HEK293 (cell line): ENCODE results near the gene ARPC1B.

ENCODE experiments used
- GLIS1 ChIP-seq: fragments of 450-650 bp; formaldehyde crosslinking; IDR thresholded peaks from 2 replicates; pipeline ENCODE4 v1.5.1; 2016; ENCODE audit warnings: missing biosample characterization, missing genetic modification characterization
- HIC1 ChIP-seq: fragments of 450-650 bp; formaldehyde crosslinking; IDR thresholded peaks from 2 replicates; pipeline ENCODE4 v1.5.1; 2016; ENCODE audit warnings: missing biosample characterization, missing genetic modification characterization
- KLF9 ChIP-seq: fragments of 450-650 bp; formaldehyde crosslinking; IDR thresholded peaks from 2 replicates; pipeline ENCODE4 v1.5.1; 2016; ENCODE audit warnings: missing biosample characterization, missing genetic modification characterization, low read depth
- SALL2 ChIP-seq: fragments of 450-650 bp; formaldehyde crosslinking; IDR thresholded peaks from 2 replicates; pipeline ENCODE4 v1.5.0; 2017; ENCODE audit warnings: missing biosample characterization, mild to moderate bottlenecking, missing genetic modification characterization, borderline replicate concordance
- YY1 ChIP-seq: fragments of 450-650 bp; formaldehyde crosslinking; IDR thresholded peaks from 2 replicates; pipeline ENCODE4 v1.5.1; 2018; ENCODE audit warnings: missing biosample characterization, missing genetic modification characterization
- ZBTB26 ChIP-seq: fragments of 450-650 bp; formaldehyde crosslinking; optimal IDR thresholded peaks from 2 replicates; pipeline ENCODE3; 2016; ENCODE audit warnings: missing biosample characterization, mild to moderate bottlenecking, missing genetic modification characterization
- ZBTB48 ChIP-seq: fragments of 450-650 bp; formaldehyde crosslinking; IDR thresholded peaks from 2 replicates; pipeline ENCODE4 v1.5.1; 2016; ENCODE audit warnings: missing biosample characterization, missing genetic modification characterization
- ZFP41 ChIP-seq: fragments of 450-650 bp; formaldehyde crosslinking; IDR thresholded peaks from 2 replicates; pipeline ENCODE4 v1.5.1; 2016; ENCODE audit warnings: missing biosample characterization, missing genetic modification characterization, borderline replicate concordance
- ZNF155 ChIP-seq: fragments of 450-650 bp; formaldehyde crosslinking; IDR thresholded peaks from 2 replicates; pipeline ENCODE4 v1.5.1; 2016; ENCODE audit warnings: missing biosample characterization, missing genetic modification characterization
- ZNF157 ChIP-seq: fragments of 450-650 bp; formaldehyde crosslinking; IDR thresholded peaks from 2 replicates; pipeline ENCODE4 v1.5.1; 2016; ENCODE audit warnings: missing biosample characterization, missing genetic modification characterization
- ZNF248 ChIP-seq: fragments of 450-650 bp; formaldehyde crosslinking; IDR thresholded peaks from 2 replicates; pipeline ENCODE4 v1.5.1; 2017; ENCODE audit warnings: missing biosample characterization, missing genetic modification characterization
- ZNF274 ChIP-seq, 2 experiments: fragments of 200-500 bp in 1 of 2; fragments of 450-650 bp in 1 of 2; sonication (Bioruptor generic) in 1 of 2; formaldehyde crosslinking in 1 of 2; IDR thresholded peaks; 2 replicates each; pipeline versions ENCODE4 v1.5.1 to v1.6.1; 2014 to 2016; ENCODE audit warnings: borderline replicate concordance in 1 of 2, inconsistent platforms in 1 of 2, low read length in 1 of 2, missing biosample characterization in 1 of 2, missing genetic modification characterization in 1 of 2
- ZNF292 ChIP-seq: fragments of 450-650 bp; formaldehyde crosslinking; IDR thresholded peaks from 2 replicates; pipeline ENCODE4 v1.5.1; 2016; ENCODE audit warnings: low read depth, missing biosample characterization, missing genetic modification characterization, borderline replicate concordance
- ZNF311 ChIP-seq: fragments of 450-650 bp; formaldehyde crosslinking; IDR thresholded peaks from 2 replicates; pipeline ENCODE4 v1.5.1; 2017; ENCODE audit warnings: missing biosample characterization, missing genetic modification characterization, borderline replicate concordance
- ZNF341 ChIP-seq: fragments of 450-650 bp; formaldehyde crosslinking; IDR thresholded peaks from 2 replicates; pipeline ENCODE4; 2016; ENCODE audit warnings: low read depth, missing biosample characterization, missing genetic modification characterization
- ZNF354C ChIP-seq: fragments of 450-650 bp; formaldehyde crosslinking; IDR thresholded peaks from 2 replicates; pipeline ENCODE4 v1.5.1; 2016; ENCODE audit warnings: missing biosample characterization, missing genetic modification characterization, low read depth, borderline replicate concordance
- ZNF37A ChIP-seq: fragments of 450-650 bp; IDR thresholded peaks from 2 replicates; pipeline ENCODE4 v1.5.1; 2018; ENCODE audit warnings: missing biosample characterization, missing genetic modification characterization
- ZNF394 ChIP-seq: fragments of 450-650 bp; formaldehyde crosslinking; IDR thresholded peaks from 2 replicates; pipeline ENCODE4 v1.5.1; 2016; ENCODE audit warnings: missing biosample characterization, missing genetic modification characterization, mild to moderate bottlenecking, moderate library complexity, borderline replicate concordance
- ZNF510 ChIP-seq: fragments of 450-650 bp; formaldehyde crosslinking; IDR thresholded peaks from 2 replicates; pipeline ENCODE4 v1.5.1; 2018; ENCODE audit warnings: mild to moderate bottlenecking, missing genetic modification characterization, missing biosample characterization; ENCODE audit not compliant: insufficient replicate concordance
- ZNF555 ChIP-seq: fragments of 450-650 bp; formaldehyde crosslinking; conservative IDR thresholded peaks from 2 replicates; pipeline ENCODE4 v1.5.1; 2017; ENCODE audit warnings: missing biosample characterization, mild to moderate bottlenecking, missing genetic modification characterization, inconsistent platforms
- ZNF645 ChIP-seq: fragments of 450-650 bp; formaldehyde crosslinking; IDR thresholded peaks from 2 replicates; pipeline ENCODE4; 2016; ENCODE audit warnings: missing biosample characterization, missing genetic modification characterization
- ZNF670 ChIP-seq: fragments of 450-650 bp; formaldehyde crosslinking; IDR thresholded peaks from 2 replicates; pipeline ENCODE4 v1.5.1; 2016; ENCODE audit warnings: missing biosample characterization, missing genetic modification characterization, low read depth
- ZNF701 ChIP-seq: fragments of 450-650 bp; formaldehyde crosslinking; IDR thresholded peaks from 2 replicates; pipeline ENCODE4 v1.5.1; 2016; ENCODE audit warnings: missing biosample characterization, missing genetic modification characterization
- ZNF776 ChIP-seq: fragments of 450-650 bp; formaldehyde crosslinking; IDR thresholded peaks from 2 replicates; pipeline ENCODE4 v1.5.0; 2017; ENCODE audit warnings: missing biosample characterization, missing genetic modification characterization, borderline replicate concordance
- ZNF830 ChIP-seq: fragments of 450-650 bp; IDR thresholded peaks from 2 replicates; pipeline ENCODE4 v1.5.0; 2018; ENCODE audit warnings: missing biosample characterization, missing genetic modification characterization, low read depth, mild to moderate bottlenecking, moderate library complexity
- ZSCAN18 ChIP-seq: fragments of 450-650 bp; formaldehyde crosslinking; IDR thresholded peaks from 2 replicates; pipeline ENCODE4 v1.5.1; 2016; ENCODE audit warnings: missing biosample characterization, missing genetic modification characterization
- TF ChIP-seq, protein P1 (sequence below): fragments of 450-650 bp; formaldehyde crosslinking; IDR thresholded peaks from 2 replicates; pipeline ENCODE4 v1.5.1; 2017; ENCODE audit warnings: missing biosample characterization, missing genetic modification characterization
- TF ChIP-seq, protein P2 (sequence below): fragments of 450-650 bp; formaldehyde crosslinking; IDR thresholded peaks from 2 replicates; pipeline ENCODE4 v1.5.1; 2016; ENCODE audit warnings: missing biosample characterization, missing genetic modification characterization

Gene ARPC1B

DNA sequence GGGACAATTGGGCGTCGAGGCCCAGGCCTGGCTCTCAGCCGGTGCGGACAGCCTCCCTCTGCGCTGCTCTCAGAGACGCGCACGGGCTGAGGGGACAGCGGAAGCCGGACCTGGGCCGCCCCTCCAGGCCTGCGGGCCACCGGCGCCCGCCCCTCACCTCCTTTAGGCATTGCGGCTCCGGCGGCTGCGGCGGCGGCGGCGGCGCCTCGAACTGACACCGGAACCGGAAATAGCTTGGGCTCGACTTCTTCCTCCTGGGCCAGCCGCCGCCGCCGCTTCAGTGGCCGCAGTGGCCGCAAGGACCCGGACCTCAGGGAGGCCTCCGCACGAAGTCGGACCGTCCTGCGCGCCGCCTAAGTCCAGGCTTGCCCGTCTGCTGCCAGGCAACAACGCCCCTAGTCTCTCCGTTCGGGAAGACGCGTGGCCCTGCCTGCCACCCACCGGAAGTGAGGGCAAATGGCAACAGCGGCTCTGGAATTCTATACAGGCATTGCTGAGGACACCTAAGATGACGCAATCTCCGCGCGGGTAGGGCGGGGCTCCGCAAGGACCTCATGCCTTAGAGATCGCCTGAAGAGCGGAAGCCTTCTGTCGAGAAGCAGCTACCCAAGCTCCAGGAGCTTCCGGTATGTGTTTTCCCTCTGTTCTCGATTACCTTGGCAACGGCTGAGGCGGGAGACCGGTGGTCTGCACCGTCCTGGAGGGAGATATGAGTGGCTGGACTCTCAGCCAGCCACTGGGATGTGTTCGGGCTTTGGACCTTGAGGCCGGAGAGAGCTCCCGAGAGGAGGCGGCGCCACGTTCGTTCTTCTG is 34.1 kb downstream of the ARPC1B start, which contains the start of the genes BUD31 and PDAP1 (continued):
- TF ChIP-seq SALL2 (tag by site-specific recombination) (no peak), ZBTB26 (tag by site-specific recombination) (peak; percentile 58), ZFP41 (tag by site-specific recombination) (no peak), ZNF37A (tag by site-specific recombination) (no peak), ZNF292 (tag by site-specific recombination) (no peak), ZNF354C (tag by site-specific recombination) (no peak), ZNF510 (tag by site-specific recombination) (no peak), ZNF394 (tag by site-specific recombination) (peak; percentile 80), ZNF248 (no peak), ZNF274 (IDR thresholded peaks at IDR 0.05; ENCODE audit: low read length) (no peak), ZNF274 (tag by site-specific recombination; IDR thresholded peaks at IDR 0.05; ENCODE audit: borderline replicate concordance) (no peak), GLIS1 (tag by site-specific recombination) (peak; percentile 44; the same call in 1 of the 2 replicates), ZNF341 (peak; percentile 55), HIC1 (tag by site-specific recombination) (peak; percentile 81), ZNF555 (no peak), ZNF155 (tag by site-specific recombination) (no peak), ZNF701 (no peak), ZSCAN18 (tag by site-specific recombination) (peak; percentile 91), ZNF670 (tag by site-specific recombination) (no peak), ZBTB48 (tag by site-specific recombination) (no peak), ZNF311 (tag by site-specific recombination) (no peak), KLF9 (tag by site-specific recombination) (peak; percentile 62; the same call in 1 of the 2 replicates), ZNF776 (tag by site-specific recombination) (no peak), YY1 (tag by site-specific recombination) (peak; percentile 62), ZNF830 (tag by site-specific recombination) (no peak), ZNF157 (tag by site-specific recombination) (no peak), ZNF645 (tag by site-specific recombination) (no peak)
- TF ChIP-seq, protein P1, sequence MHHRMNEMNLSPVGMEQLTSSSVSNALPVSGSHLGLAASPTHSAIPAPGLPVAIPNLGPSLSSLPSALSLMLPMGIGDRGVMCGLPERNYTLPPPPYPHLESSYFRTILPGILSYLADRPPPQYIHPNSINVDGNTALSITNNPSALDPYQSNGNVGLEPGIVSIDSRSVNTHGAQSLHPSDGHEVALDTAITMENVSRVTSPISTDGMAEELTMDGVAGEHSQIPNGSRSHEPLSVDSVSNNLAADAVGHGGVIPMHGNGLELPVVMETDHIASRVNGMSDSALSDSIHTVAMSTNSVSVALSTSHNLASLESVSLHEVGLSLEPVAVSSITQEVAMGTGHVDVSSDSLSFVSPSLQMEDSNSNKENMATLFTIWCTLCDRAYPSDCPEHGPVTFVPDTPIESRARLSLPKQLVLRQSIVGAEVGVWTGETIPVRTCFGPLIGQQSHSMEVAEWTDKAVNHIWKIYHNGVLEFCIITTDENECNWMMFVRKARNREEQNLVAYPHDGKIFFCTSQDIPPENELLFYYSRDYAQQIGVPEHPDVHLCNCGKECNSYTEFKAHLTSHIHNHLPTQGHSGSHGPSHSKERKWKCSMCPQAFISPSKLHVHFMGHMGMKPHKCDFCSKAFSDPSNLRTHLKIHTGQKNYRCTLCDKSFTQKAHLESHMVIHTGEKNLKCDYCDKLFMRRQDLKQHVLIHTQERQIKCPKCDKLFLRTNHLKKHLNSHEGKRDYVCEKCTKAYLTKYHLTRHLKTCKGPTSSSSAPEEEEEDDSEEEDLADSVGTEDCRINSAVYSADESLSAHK (tag by site-specific recombination) = peak; percentile 53
- TF ChIP-seq, protein P2, sequence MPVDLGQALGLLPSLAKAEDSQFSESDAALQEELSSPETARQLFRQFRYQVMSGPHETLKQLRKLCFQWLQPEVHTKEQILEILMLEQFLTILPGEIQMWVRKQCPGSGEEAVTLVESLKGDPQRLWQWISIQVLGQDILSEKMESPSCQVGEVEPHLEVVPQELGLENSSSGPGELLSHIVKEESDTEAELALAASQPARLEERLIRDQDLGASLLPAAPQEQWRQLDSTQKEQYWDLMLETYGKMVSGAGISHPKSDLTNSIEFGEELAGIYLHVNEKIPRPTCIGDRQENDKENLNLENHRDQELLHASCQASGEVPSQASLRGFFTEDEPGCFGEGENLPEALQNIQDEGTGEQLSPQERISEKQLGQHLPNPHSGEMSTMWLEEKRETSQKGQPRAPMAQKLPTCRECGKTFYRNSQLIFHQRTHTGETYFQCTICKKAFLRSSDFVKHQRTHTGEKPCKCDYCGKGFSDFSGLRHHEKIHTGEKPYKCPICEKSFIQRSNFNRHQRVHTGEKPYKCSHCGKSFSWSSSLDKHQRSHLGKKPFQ (tag by site-specific recombination) = no peak
